Upper lobe of left lung (tissue), 4 donors: ENCODE measurements around the gene MSMB.

Experiments
- CTCF ChIP-seq, 6 experiments: fragments of 450-650 bp in 4 of 6; fragments of 200-600 bp in 2 of 6; sonication (generic) in 2 of 6; IDR thresholded peaks; one replicate each; pipeline ENCODE4 v1.5.1; 2016 to 2019; ENCODE audit warnings: antibody characterized with exemption in 6 of 6
- POLR2A ChIP-seq, 4 donors: fragments of 450-650 bp; IDR thresholded peaks; one replicate each; pipeline ENCODE4 v1.5.1; 2016 to 2017; ENCODE audit warnings: antibody characterized with exemption in 4 of 4, mild to moderate bottlenecking in 2 of 4

- no peak for TF ChIP-seq CTCF (IDR thresholded peaks at IDR 0.05)
- no peak for TF ChIP-seq POLR2A (IDR thresholded peaks at IDR 0.05)
These were observed 29.3 kb downstream of the MSMB start for GRCh38 chr10:46016811-46017210.
